Measurements from ENCODE around the gene CCDC187. TPM values are rescaled to one million over a fixed set of nuclear protein-coding genes. Genes with fewer than 3 reads are reported as not detected.

The CCDC187 gene
- total and polyA plus RNA-seq, 2 of the 4 experiments (the other 2 are of a cell fraction), result not detected

GRCh38 chr9:136222166-136222905, 81.6 kb downstream of the CCDC187 start:
- H3K27ac ChIP-seq (ENCODE audit: insufficient read depth, low read length), result no peak overlapping the region
- no peaks in the 10 kb centered on the region for H3K27me3 ChIP-seq (ENCODE audit: control insufficient read depth, insufficient read depth, low read length)
- ATAC-seq (ENCODE audit: low read depth) (no peak), DNase-seq (no peak)
- 98% methylated on average over 18 of the region's 38 CpGs; no CpG with 5 or more reads in 1 of the 2 experiments for WGBS, 2 experiments (ENCODE audit: extremely low coverage in 2 of 2, insufficient read length in 1 of 2)
- in situ Hi-C loops (cut with MboI; ENCODE audit: low sequenced_read_pairs) (no loop called here), intact Hi-C loops (cut with micrococcal nuclease) (no loop called here), dilution Hi-C loops (cut with HindIII; ENCODE audit: low sequenced_read_pairs, unreplicated experiment) (no loop called here)
- TF ChIP-seq POLR2A (IDR thresholded peaks at IDR 0.05; ENCODE audit: low read depth, low read length) (no peak), MAFK (IDR thresholded peaks at IDR 0.05; ENCODE audit: low read depth, low read length) (no peak), BHLHE40 (IDR thresholded peaks at IDR 0.05; ENCODE audit: low read depth, low read length) (no peak), MXI1 (IDR thresholded peaks at IDR 0.05; ENCODE audit: borderline replicate concordance, low read depth, low read length) (no peak), ELK1 (IDR thresholded peaks at IDR 0.05; ENCODE audit: borderline replicate concordance, low read depth, low read length) (no peak), MAZ (IDR thresholded peaks at IDR 0.05; ENCODE audit: borderline replicate concordance, low read depth, low read length) (no peak), RFX5 (IDR thresholded peaks at IDR 0.05; ENCODE audit: low read depth, low read length) (no peak), NFE2L2 (IDR thresholded peaks at IDR 0.05; ENCODE audit: low read depth, low read length) (no peak), RAD21 (IDR thresholded peaks at IDR 0.05; ENCODE audit: low read length) (no peak), SMC3 (IDR thresholded peaks at IDR 0.05; ENCODE audit: low read depth, low read length) (no peak), RCOR1 (IDR thresholded peaks at IDR 0.05; ENCODE audit: insufficient replicate concordance, low read length) (no peak), CHD1 (IDR thresholded peaks at IDR 0.05; ENCODE audit: low read depth, low read length) (no peak), CEBPB (IDR thresholded peaks at IDR 0.05; ENCODE audit: low read depth, low read length) (no peak)
- TF ChIP-seq, protein P1, sequence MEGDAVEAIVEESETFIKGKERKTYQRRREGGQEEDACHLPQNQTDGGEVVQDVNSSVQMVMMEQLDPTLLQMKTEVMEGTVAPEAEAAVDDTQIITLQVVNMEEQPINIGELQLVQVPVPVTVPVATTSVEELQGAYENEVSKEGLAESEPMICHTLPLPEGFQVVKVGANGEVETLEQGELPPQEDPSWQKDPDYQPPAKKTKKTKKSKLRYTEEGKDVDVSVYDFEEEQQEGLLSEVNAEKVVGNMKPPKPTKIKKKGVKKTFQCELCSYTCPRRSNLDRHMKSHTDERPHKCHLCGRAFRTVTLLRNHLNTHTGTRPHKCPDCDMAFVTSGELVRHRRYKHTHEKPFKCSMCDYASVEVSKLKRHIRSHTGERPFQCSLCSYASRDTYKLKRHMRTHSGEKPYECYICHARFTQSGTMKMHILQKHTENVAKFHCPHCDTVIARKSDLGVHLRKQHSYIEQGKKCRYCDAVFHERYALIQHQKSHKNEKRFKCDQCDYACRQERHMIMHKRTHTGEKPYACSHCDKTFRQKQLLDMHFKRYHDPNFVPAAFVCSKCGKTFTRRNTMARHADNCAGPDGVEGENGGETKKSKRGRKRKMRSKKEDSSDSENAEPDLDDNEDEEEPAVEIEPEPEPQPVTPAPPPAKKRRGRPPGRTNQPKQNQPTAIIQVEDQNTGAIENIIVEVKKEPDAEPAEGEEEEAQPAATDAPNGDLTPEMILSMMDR (conservative IDR thresholded peaks at IDR 0.05; ENCODE audit: low read depth, low read length), result no peak
- H2BK15ac ChIP-seq (ENCODE audit: low read depth, low read length), result no peak overlapping the region
- no peak overlapping the region for H3K9ac ChIP-seq (ENCODE audit: low read depth, low read length)
- H3K79me1 ChIP-seq (ENCODE audit: low read depth in 1 of 2, low read length in 2 of 2), result peaks cover 6 to 23% of the 10 kb centered on the region in 2 experiments; a peak in 3 of 4 replicates
- no peak overlapping the region for H2AK9ac ChIP-seq (replicated peaks; ENCODE audit: low read depth, low read length, poor library complexity)
- no peak overlapping the region for H3K14ac ChIP-seq (replicated peaks; ENCODE audit: low read depth, low read length)
- no peak overlapping the region for H3K23ac ChIP-seq (ENCODE audit: low read depth, low read length)
- H2AFZ ChIP-seq (replicated peaks; ENCODE audit: low read length, poor library complexity), result no peak overlapping the region
- no peak overlapping the region for H4K5ac ChIP-seq (ENCODE audit: low read depth, low read length)
- peaks cover 14% of the 10 kb centered on the region for H3K36me3 ChIP-seq (ENCODE audit: control insufficient read depth, insufficient read depth, low read length)
- no peak overlapping the region for H3K56ac ChIP-seq (ENCODE audit: extremely low read depth, insufficient read depth, low read length)
- POLR2A ChIA-PET (ENCODE audit: unreplicated experiment), result no interaction called here
- H2AK5ac ChIP-seq (ENCODE audit: low read depth, low read length), result no peak overlapping the region
- no peak overlapping the region for H2BK5ac ChIP-seq (ENCODE audit: low read depth, low read length, poor library complexity, severe bottlenecking)
- no TSS peak for BruUV-seq (replicated peaks)
- no peak overlapping the region for H3K4ac ChIP-seq (ENCODE audit: low read depth, low read length)
- H4K20me1 ChIP-seq (ENCODE audit: insufficient read depth, low read length), result peaks cover 47% of the 10 kb centered on the region
- H3K4me2 ChIP-seq (ENCODE audit: low read depth, low read length), result no peak overlapping the region
- H3K4me1 ChIP-seq (ENCODE audit: control insufficient read depth, insufficient read depth, low read length), result no peaks in the 10 kb centered on the region
- H4K91ac ChIP-seq (ENCODE audit: insufficient read depth, low read depth, low read length), result no peak overlapping the region
- no peak overlapping the region for H2BK120ac ChIP-seq (ENCODE audit: low read depth, low read length)
- H3K9me1 ChIP-seq (ENCODE audit: insufficient read depth, low read length), result peaks cover 8% of the 10 kb centered on the region; the same call in 1 of the 2 replicates
- no peak overlapping the region for H3K18ac ChIP-seq (ENCODE audit: low read depth, low read length)
- no peak overlapping the region for H2BK20ac ChIP-seq (ENCODE audit: low read depth, low read length)
- CTCF ChIA-PET, result no interaction called here
- H4K8ac ChIP-seq (ENCODE audit: low read depth in 2 of 2, low read length in 2 of 2), result no peak overlapping the region
- H3K9me3 ChIP-seq (ENCODE audit: control insufficient read depth, insufficient read depth, low read length), result no peaks in the 10 kb centered on the region
- no peak overlapping the region for H3K4me3 ChIP-seq (ENCODE audit: insufficient read depth, low read depth, low read length)
